Activated naive CD4-positive, alpha-beta T cell treated with anti-CD3 and anti-CD28 coated beads, Interleukin-2, amount 50 U/mL, for 16 hours (primary cell): ENCODE measurements around the gene ALG12.
"Not testable (repeated sequence)": the region's sequence is repeated elsewhere in the genome, so short reads cannot be mapped to it uniquely, and the experiment has no call there.

Experiments used
- DNase-seq: peaks from one replicate; pipeline ENCODE4 v3.0.0-alpha.2; 2020

Gene ALG12

DNA sequence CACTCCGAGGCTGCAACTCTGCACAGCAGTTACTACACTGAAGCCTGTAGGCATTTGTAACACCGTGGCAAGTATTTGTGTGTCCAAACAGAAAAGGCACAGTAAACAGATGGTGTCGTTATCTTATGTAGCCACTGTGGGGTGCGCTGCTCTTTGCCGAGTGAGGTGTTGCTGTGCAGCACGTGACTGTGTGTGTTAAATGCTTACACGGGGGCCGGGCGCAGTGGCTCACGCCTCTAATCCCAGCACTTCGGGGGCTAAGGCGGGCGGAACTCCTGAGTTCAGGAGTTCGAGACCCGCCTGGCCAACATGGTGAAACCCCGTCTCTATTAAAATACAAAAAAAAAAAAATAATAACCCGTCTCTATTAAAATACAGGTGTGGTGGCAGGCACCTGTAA, 53.1 kb downstream of the ALG12 start:
- no peak for DNase-seq

DNA sequence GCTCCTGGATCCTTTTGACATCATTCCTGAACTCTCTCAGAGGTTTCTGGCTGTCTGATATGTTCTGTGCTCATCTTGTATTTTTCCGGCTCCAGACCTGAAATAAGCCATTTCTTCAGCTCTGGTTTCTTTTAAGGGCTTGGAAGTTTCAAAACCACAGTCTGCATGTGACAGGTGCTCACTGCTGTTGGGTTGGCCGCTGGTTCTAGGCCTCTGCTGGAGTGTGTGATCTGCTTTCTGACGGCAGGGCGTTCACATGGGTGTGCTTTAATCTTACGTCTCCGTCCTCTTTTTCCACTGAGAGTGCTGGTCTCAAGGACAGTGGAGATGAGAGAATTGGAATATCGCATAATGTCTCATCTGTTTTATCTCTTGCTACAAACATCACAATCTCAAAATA, 54.3 kb downstream of the ALG12 start:
- DNase-seq, result no peak

- DNase-seq, result no peak
These were observed 55.8 kb downstream of the ALG12 start for GRCh38 chr22:49862496-49862776.

DNA sequence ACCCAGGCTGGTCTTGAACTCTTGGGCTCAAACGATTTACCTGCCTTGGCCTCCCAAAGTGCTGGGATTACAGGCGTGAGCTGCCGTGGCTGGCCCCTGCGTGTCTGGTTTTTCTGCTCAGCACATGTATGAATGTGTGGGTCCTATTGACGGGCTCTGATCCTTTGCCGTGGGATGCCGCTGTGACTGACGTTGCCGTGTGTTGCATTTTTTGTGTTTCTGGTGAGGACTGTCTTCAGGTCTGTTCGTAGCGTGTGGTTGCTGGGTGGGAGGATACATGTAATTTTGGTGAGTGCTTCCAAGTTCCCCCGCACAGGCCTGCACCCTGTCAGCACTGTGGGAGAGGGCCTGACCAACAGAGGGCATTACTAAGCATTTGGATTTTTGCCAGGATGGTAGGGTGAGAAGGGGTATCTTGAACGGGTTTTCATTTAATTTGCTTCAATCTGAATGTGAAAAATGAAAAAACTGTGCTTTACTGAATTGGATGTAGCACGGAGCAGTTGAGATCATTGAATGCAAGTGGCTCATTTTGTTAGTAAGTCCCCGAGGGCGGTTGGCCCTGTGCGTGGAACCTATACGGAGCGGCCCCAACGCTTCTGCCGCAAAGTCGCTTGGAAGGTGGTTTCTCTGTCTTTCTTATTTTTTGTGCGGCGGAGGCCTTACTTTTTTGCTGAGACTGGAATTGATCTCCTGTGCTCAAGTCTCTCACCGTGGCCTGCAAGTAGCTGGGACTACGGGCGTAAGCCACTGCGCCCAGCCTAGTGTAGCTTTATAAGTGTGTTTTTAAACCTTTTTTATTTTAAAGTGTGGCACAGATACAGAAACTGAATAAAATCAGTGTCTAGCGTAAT, 56.4 kb downstream of the ALG12 start:
- no peak for DNase-seq

GRCh38 chr22:49858827-49859226, 59.4 kb downstream of the ALG12 start:
- no peak for DNase-seq

GRCh38 chr22:49856766-49857618, 61.2 kb downstream of the ALG12 start:
- no peak for DNase-seq

DNA sequence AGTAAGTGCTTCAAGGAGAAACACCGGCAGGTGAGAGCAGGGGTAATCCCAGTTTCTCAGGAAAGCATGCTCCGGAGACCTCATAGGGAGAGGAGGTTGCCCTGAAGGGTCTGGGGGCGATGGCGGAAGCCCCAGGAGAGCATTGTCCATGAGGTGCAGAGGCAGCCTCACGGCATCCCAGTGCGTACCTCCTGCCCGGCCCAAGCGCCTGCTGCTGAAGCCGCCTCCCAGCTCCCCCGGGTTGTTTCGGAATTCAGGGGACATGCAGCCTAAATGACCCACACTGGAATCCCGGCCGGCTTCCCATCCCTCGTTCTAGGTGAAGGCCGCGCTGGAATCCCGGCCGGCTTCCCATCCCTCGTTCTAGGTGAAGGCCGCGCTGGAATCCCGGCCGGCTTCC, 61.9 kb downstream of the ALG12 start:
- no peak for DNase-seq

GRCh38 chr22:49855251-49855911, 62.9 kb downstream of the ALG12 start:
- DNase-seq, result no peak

GRCh38 chr22:49853981-49854831, 64.0 kb downstream of the ALG12 start:
- no peak for DNase-seq

- DNase-seq, result peak; percentile 97
These were observed 65.0 kb downstream of the ALG12 start, which contains the start of gene ZBED4 for GRCh38 chr22:49852898-49853894. Gene ZBED4 (plus strand): TSS chr22:49853844. CDS start chr22:49883663, 29,819 bp downstream.

DNA sequence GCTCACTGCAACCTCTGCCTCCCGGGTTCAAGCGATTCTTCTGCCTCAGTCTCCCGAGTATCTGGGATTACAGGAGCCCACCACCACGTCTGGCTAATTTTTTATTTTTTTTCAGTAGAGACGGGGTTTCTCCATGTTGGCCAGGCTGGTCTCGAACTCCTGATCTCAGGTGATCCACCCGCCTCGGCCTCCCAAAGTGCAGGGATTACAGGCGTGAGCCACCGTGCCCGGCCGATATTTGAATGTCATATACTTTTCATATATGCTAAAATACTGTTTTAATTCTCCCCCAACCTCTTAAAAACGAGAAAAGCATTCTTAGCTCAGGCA, 65.7 kb downstream of the ALG12 start:
- not testable (repeated sequence) for DNase-seq

DNA sequence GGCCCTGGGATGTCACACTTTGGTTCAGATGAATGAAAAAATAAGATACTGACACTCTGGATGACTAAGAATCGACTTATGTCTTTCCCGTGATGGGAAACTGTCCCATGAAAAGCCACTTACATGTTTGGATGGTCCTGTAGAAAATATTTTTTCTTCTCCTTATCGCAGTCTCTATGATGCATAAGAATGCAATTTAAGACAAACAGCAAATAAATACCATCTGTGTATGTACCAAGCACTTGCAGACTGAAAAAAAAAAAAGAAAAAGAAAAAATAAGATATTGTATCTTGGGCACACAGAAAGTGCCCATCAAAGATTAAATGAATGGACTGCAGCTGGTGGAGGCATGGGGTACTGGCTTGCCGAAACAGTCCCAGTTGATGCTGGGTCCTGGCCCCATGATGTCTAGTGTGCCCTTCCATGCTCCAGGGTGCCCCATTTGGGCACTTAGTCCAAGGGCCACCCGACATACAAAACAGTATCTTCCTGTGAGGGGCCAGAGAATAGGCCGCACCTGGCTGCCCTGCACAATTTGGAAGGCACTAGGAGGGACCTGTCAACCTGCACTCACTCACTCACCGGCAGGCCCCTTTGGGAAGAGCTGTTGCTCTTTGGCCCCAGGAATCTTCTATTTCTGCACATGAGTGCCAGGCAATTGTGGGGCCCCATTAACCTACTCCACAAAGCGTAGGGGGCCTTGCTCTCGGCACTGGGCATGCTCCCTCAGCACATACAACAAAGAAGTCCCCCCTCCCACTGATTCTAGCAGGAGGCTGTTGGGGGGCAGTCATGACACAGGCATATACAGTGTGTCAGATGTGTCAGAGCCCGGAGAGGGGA, 67.1 kb downstream of the ALG12 start:
- no peak for DNase-seq
